OCI-LY7 (cell line): ENCODE data around the gene GMPR2.

Experiments
- EZH2phosphoT487 ChIP-seq: fragments of 200-600 bp; sonication (generic); IDR thresholded peaks from 2 replicates; pipeline ENCODE4 v1.6.1; 2018; ENCODE audit warnings: low read depth, borderline replicate concordance, mild to moderate bottlenecking, mixed run types, antibody characterized with exemption, low read length, moderate library complexity, mixed read lengths
- TF ChIP-seq, protein P1 (sequence below): fragments of 200-600 bp; sonication (generic); conservative IDR thresholded peaks from 2 replicates; pipeline ENCODE4 v1.5.1; 2014; ENCODE audit warnings: mild to moderate bottlenecking, antibody characterized with exemption, low read length, moderate library complexity, mixed read lengths

DNA sequence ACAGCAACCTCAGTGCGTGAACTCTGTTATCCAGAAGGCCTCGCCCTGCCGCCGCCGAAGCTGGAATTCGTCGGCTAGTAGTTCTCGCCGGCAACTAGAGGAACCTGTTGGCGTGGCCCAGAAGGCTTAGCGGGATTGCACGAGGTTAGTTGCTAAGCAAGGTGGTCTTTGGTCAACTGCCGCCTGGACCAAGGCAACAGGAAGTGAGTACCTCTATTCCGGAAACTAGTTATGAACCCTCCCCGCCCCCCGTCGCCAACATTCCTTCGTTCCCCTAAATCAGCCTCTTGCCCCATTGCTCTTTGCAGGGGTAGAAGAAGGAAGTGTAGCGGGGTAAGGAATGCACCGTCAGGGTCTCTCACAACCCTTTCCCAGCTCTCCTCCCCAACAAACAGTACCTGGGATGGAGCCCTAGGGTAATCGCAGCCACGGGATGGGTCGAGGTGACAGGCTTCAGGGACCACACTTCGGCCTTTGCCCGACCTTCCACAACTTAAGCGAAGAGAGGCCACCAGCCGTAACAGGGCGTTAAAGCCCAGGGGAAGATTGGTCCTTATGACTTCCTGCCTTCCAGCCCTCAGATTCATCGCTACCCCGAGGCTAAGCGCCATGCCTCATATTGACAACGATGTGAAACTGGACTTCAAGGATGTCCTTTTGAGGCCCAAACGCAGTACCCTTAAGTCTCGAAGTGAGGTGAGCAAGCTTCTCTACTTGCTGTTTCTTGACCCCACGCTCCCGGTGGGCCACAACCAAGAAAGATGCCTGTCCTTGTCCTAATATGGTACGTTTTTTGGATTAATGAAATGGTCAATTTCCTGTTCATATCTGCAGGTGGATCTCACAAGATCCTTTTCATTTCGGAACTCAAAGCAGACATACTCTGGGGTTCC is at the start of gene GMPR2:
- TF ChIP-seq, protein P1, sequence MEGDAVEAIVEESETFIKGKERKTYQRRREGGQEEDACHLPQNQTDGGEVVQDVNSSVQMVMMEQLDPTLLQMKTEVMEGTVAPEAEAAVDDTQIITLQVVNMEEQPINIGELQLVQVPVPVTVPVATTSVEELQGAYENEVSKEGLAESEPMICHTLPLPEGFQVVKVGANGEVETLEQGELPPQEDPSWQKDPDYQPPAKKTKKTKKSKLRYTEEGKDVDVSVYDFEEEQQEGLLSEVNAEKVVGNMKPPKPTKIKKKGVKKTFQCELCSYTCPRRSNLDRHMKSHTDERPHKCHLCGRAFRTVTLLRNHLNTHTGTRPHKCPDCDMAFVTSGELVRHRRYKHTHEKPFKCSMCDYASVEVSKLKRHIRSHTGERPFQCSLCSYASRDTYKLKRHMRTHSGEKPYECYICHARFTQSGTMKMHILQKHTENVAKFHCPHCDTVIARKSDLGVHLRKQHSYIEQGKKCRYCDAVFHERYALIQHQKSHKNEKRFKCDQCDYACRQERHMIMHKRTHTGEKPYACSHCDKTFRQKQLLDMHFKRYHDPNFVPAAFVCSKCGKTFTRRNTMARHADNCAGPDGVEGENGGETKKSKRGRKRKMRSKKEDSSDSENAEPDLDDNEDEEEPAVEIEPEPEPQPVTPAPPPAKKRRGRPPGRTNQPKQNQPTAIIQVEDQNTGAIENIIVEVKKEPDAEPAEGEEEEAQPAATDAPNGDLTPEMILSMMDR = no peak
- TF ChIP-seq EZH2phosphoT487 = no peak
